ENCODE results near the gene ARL17A.
"Not testable (repeated sequence)": the region's sequence is repeated elsewhere in the genome, so short reads cannot be mapped to it uniquely, and the experiment has no call there.

The ARL17A gene

DNA sequence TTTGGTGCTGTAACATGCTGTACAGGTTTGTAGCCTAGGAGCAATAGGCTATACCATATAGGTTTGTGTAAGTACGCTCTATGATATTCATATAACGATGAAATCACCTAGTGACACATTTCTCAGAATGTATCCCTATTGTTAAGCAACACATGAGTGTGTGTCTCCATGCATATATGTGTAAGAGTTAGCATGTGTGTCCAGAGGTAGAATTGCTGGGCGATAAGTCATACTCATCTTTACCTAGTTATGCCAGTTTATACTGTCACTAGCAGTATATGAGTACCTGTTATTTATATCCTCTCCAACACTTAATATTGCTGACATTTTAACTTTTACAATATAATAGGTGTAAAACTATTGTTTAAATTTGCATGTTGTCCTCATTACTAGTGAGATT is 21.3 kb upstream of the ARL17A start:
- not testable (repeated sequence) for H3K4me3 ChIP-seq (ENCODE audit: low read depth in 1 of 5, low read length in 5 of 5)

DNA sequence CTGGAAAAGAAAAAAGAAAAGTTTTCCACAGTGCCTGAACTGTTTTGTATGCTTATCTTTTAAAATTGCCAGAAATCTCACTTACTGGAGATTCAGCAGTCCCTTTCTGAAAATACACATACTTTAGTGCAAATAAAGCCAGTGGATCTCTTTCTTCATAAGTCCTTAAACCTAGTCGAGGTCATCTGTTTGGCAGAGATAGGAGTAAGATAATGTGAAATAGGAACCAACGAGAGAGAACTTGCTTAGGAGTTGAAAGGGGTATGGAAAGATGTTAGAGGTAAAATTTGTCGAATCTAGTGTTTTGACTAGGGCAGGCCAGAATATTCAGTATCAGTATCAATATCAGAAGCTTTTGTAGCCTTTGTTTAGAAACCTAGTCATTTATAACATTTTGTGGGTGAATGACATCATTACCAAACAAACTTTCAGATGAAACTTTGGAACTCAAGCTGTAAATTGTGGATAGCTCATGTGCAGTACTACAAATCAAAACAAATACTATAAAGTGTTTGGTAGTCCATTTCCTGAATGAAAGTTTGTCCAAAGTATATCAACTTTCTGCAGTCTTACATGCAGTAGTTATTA is 18.9 kb upstream of the ARL17A start:
- H3K9me3 ChIP-seq (ENCODE audit: control insufficient read depth in 5 of 5, low read length in 5 of 5); H3K27ac ChIP-seq (ENCODE audit: low read depth, low read length); H3K36me3 ChIP-seq (ENCODE audit: control insufficient read depth in 5 of 5, insufficient read depth in 5 of 5, low read length in 5 of 5): not testable (repeated sequence)

More for the DNA sequence above, 21.3 kb upstream of the ARL17A start:
- H3K27me3 ChIP-seq (ENCODE audit: control insufficient read depth in 5 of 5, insufficient read depth in 4 of 5, low read length in 5 of 5); H3K36me3 ChIP-seq (ENCODE audit: control insufficient read depth in 5 of 5, insufficient read depth in 5 of 5, low read length in 5 of 5); H3K4me1 ChIP-seq (ENCODE audit: control insufficient read depth in 5 of 5, insufficient read depth in 5 of 5, low read length in 5 of 5); H3K9ac ChIP-seq (ENCODE audit: low read length in 5 of 5); H3K27ac ChIP-seq (ENCODE audit: low read depth, low read length); H3K9me3 ChIP-seq (ENCODE audit: control insufficient read depth in 5 of 5, low read length in 5 of 5): not testable (repeated sequence)

DNA sequence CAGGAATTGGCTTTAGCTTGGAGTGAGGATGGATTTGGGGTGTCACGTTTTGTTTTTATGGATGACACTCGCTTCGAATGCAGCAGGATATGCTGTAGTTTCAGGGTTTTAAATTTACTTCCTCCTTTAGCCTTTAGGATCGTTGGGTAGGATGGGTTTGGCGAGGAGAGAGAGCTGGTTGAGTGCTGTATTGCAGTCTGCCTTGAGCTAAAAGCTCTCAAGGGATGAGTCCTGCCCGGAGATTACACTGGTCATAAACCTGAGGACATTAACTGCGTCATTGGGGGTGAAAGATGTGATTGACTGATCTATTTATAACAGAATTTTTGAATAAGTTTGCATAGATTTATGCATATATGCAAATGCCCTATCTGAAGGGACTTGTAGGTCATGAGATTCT is 11.8 kb upstream of the ARL17A start:
- not testable (repeated sequence) for H3K9ac ChIP-seq (ENCODE audit: low read length in 5 of 5); H3K36me3 ChIP-seq (ENCODE audit: control insufficient read depth in 5 of 5, insufficient read depth in 5 of 5, low read length in 5 of 5); H3K4me1 ChIP-seq (ENCODE audit: control insufficient read depth in 5 of 5, insufficient read depth in 5 of 5, low read length in 5 of 5); H3K4me3 ChIP-seq (ENCODE audit: low read depth in 1 of 5, low read length in 5 of 5); H3K27me3 ChIP-seq (ENCODE audit: control insufficient read depth in 5 of 5, insufficient read depth in 4 of 5, low read length in 5 of 5); H3K27ac ChIP-seq (ENCODE audit: low read depth, low read length); H3K9me3 ChIP-seq (ENCODE audit: control insufficient read depth in 5 of 5, low read length in 5 of 5)

More for the DNA sequence above, 18.9 kb upstream of the ARL17A start:
- not testable (repeated sequence) for H3K4me3 ChIP-seq (ENCODE audit: low read depth in 1 of 5, low read length in 5 of 5); H3K4me1 ChIP-seq (ENCODE audit: control insufficient read depth in 5 of 5, insufficient read depth in 5 of 5, low read length in 5 of 5); H3K27me3 ChIP-seq (ENCODE audit: control insufficient read depth in 5 of 5, insufficient read depth in 4 of 5, low read length in 5 of 5); H3K9ac ChIP-seq (ENCODE audit: low read length in 5 of 5)

DNA sequence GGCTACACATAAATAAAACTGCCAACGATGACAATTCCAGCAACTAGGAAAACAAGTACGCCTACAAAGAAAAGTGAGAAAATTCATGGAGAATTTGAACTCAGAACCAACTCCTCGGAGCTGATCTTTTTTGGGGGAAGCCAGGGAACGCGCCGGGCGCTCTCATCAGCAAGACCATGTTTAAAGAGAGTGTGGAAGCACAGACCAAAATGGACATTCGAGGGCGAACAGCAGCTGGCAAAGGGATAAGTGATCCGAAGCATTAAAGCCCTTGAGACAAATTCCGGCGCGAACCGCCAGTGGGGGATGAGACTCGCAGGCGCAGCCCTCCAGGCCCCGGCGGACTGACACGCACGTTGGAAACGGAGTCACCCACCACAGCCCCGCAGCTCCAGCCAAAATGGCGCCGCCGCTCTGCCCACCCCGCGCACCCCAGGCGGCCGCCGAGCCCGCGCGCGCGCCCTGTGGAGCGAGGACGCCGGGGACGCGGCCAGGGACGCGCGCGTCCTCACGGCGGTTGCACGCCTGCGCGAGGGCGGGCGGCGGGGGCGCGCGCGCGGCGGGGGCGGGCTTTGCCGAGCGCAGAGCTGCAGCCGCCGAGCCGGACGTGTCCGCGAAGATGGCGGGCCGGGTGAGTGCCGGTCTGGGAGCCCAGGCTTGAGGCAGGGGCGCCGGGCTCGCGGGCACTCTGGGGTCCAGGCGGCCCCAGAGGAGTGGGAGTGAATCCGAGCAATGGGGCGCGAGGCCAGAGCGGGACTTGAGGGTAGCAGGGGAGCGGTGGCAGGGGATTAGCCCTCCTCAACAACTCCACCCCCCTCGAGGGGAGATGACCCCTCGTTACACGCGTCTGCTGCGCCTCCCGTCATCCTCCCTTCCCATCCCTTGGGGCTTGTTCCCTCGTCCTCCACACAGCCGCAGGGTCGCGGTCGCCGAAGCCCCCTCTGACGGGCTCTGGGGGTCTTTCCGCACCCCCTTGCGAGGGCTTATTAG is 11.0 kb upstream of the ARL17A start, which contains the start of gene NSF:
NSF (plus strand) TSS at position 513 of the 990 bp plus-strand sequence; CDS start at position 620, 107 bp downstream.
- H3K36me3 ChIP-seq (ENCODE audit: control insufficient read depth in 5 of 5, insufficient read depth in 5 of 5, low read length in 5 of 5); H3K4me3 ChIP-seq (ENCODE audit: low read depth in 1 of 5, low read length in 5 of 5); H3K27ac ChIP-seq (ENCODE audit: low read depth, low read length); H3K9me3 ChIP-seq (ENCODE audit: control insufficient read depth in 5 of 5, low read length in 5 of 5); H3K4me1 ChIP-seq (ENCODE audit: control insufficient read depth in 5 of 5, insufficient read depth in 5 of 5, low read length in 5 of 5); H3K27me3 ChIP-seq (ENCODE audit: control insufficient read depth in 5 of 5, insufficient read depth in 4 of 5, low read length in 5 of 5); H3K9ac ChIP-seq (ENCODE audit: low read length in 5 of 5): not testable (repeated sequence)

DNA sequence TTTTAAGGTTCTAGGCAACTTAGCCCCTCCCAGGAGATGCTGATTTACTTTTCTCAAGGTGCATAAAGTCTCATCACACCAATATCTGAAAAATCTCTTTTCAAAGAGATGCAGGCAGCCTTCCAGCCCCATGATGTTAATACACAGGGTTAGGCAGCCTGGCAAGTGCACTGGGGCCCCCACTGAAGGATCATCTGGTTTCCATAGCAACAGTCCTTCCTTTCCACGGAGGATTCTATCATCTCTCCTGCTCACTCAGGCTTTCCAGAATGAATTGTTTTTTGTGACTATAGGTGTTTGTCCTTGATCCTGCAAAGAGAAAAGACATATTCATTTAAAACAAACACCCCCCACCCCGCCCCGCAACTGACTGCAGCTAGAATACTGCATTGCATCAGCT is 6.0 kb upstream of the ARL17A start:
- H3K4me3 ChIP-seq (ENCODE audit: low read depth in 1 of 5, low read length in 5 of 5); H3K36me3 ChIP-seq (ENCODE audit: control insufficient read depth in 5 of 5, insufficient read depth in 5 of 5, low read length in 5 of 5); H3K27ac ChIP-seq (ENCODE audit: low read depth, low read length); H3K9me3 ChIP-seq (ENCODE audit: control insufficient read depth in 5 of 5, low read length in 5 of 5); H3K4me1 ChIP-seq (ENCODE audit: control insufficient read depth in 5 of 5, insufficient read depth in 5 of 5, low read length in 5 of 5); H3K9ac ChIP-seq (ENCODE audit: low read length in 5 of 5); H3K27me3 ChIP-seq (ENCODE audit: control insufficient read depth in 5 of 5, insufficient read depth in 4 of 5, low read length in 5 of 5): not testable (repeated sequence)

DNA sequence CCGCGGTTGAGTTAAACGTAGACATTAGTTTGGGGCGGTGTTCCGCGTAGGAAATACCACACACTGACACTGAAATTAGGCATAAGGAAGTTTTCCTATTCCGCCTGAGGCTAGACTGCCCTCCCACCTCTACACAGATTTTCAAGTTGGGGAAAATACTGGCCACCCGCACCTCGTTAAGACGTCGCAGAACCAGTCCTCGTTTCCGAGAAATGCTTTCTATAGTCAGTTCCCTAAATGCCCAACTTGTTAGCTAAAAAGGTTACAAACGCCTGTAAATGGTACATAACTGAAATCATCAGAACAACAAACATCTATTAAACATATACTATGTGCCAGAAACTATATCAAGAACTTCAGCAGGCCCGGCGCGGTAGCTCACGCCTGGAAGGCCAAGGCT is 591 bp upstream of the ARL17A start:
- H3K27me3 ChIP-seq (ENCODE audit: control insufficient read depth in 5 of 5, insufficient read depth in 4 of 5, low read length in 5 of 5); H3K36me3 ChIP-seq (ENCODE audit: control insufficient read depth in 5 of 5, insufficient read depth in 5 of 5, low read length in 5 of 5); H3K9ac ChIP-seq (ENCODE audit: low read length in 5 of 5); H3K9me3 ChIP-seq (ENCODE audit: control insufficient read depth in 5 of 5, low read length in 5 of 5); H3K27ac ChIP-seq (ENCODE audit: low read depth, low read length); H3K4me1 ChIP-seq (ENCODE audit: control insufficient read depth in 5 of 5, insufficient read depth in 5 of 5, low read length in 5 of 5): not testable (repeated sequence)
- H3K4me3 ChIP-seq (ENCODE audit: low read depth in 1 of 5, low read length in 5 of 5), result peak overlapping the region in 1 of 5 donors; percentile 44

DNA sequence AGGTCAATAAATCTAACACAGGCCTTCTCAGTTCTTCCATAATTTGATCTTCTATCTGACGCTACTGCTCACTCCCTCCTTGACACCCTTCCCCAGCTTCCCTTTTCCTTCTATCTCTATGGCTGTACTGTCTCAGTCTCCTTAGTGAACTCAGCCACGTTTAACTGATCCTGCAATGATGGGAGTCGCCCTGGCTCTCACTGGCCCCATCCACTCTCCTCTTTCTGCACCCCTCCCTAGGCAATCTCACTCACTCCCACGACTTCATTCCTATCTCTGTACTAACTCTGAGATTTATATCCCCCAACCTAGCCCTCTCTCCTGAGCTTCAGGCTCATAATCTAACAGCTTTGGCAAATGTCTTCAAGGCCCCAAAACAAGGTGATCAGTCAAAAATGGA is 7.7 kb downstream of the ARL17A start:
- not testable (repeated sequence) for H3K4me3 ChIP-seq (ENCODE audit: low read depth in 1 of 5, low read length in 5 of 5); H3K9ac ChIP-seq (ENCODE audit: low read length in 5 of 5); H3K9me3 ChIP-seq (ENCODE audit: control insufficient read depth in 5 of 5, low read length in 5 of 5); H3K4me1 ChIP-seq (ENCODE audit: control insufficient read depth in 5 of 5, insufficient read depth in 5 of 5, low read length in 5 of 5); H3K27ac ChIP-seq (ENCODE audit: low read depth, low read length); H3K27me3 ChIP-seq (ENCODE audit: control insufficient read depth in 5 of 5, insufficient read depth in 4 of 5, low read length in 5 of 5); H3K36me3 ChIP-seq (ENCODE audit: control insufficient read depth in 5 of 5, insufficient read depth in 5 of 5, low read length in 5 of 5)

DNA sequence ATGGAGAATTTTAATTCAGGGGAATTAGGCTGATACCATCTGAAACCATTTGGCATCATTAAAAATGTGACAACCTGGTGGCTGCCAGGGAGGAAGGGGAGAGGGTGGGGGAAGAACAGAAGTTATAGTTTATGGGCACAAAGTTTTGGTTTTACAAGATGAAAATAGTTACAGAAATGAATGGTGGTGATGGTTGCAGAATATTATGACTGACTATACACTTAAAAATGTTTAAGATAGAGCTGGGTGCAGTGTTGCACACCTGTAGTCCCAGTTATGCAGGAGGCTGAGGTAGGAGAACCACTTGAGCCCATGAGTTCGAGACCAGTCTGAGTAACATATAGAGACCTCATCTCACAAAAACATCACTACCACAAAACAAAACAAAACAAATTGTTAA is 12.5 kb downstream of the ARL17A start:
- H3K4me3 ChIP-seq (ENCODE audit: low read depth in 1 of 5, low read length in 5 of 5); H3K27ac ChIP-seq (ENCODE audit: low read depth, low read length); H3K36me3 ChIP-seq (ENCODE audit: control insufficient read depth in 5 of 5, insufficient read depth in 5 of 5, low read length in 5 of 5); H3K27me3 ChIP-seq (ENCODE audit: control insufficient read depth in 5 of 5, insufficient read depth in 4 of 5, low read length in 5 of 5); H3K9me3 ChIP-seq (ENCODE audit: control insufficient read depth in 5 of 5, low read length in 5 of 5); H3K4me1 ChIP-seq (ENCODE audit: control insufficient read depth in 5 of 5, insufficient read depth in 5 of 5, low read length in 5 of 5); H3K9ac ChIP-seq (ENCODE audit: low read length in 5 of 5): not testable (repeated sequence)

DNA sequence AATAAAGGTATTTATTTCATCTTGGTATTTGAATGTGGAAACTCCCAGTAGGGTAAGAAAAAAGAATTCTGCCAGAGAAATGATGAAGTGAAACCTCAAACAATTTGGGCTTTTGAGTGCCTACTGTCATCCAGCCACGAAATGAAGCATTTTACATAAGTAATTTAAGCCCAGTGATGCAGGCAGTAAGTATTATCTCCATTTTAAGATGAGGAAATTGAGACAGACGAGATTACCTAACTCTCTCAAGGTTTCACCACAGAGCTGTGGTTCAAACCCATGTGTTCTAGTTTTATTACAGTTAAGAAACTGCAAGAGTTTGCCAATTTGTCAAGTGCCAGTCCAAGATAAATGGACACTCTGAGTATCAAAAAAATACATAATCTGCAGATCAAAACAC is 13.2 kb downstream of the ARL17A start:
- H3K36me3 ChIP-seq (ENCODE audit: control insufficient read depth in 5 of 5, insufficient read depth in 5 of 5, low read length in 5 of 5); H3K27ac ChIP-seq (ENCODE audit: low read depth, low read length); H3K9me3 ChIP-seq (ENCODE audit: control insufficient read depth in 5 of 5, low read length in 5 of 5); H3K9ac ChIP-seq (ENCODE audit: low read length in 5 of 5); H3K27me3 ChIP-seq (ENCODE audit: control insufficient read depth in 5 of 5, insufficient read depth in 4 of 5, low read length in 5 of 5); H3K4me1 ChIP-seq (ENCODE audit: control insufficient read depth in 5 of 5, insufficient read depth in 5 of 5, low read length in 5 of 5); H3K4me3 ChIP-seq (ENCODE audit: low read depth in 1 of 5, low read length in 5 of 5): not testable (repeated sequence)

DNA sequence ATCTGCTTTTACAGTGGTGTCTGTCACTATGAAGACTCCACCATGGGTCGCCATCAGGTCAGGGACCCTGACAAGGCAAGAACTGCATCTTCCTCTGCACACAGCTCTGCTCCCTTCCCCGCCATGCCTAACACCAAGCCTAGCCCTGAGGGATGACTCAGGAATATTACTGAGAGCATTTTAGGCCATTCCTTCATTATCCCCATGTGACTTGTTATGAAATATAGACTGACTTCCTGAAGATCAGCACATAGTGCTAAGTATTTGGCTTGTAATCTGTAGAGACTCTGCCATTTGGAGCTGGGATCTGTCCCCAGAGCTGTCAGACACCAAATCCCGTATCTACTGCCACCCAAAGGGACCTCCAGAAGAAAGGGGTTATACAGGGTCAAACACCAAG is 19.4 kb downstream of the ARL17A start:
- H3K9me3 ChIP-seq (ENCODE audit: control insufficient read depth in 5 of 5, low read length in 5 of 5); H3K36me3 ChIP-seq (ENCODE audit: control insufficient read depth in 5 of 5, insufficient read depth in 5 of 5, low read length in 5 of 5); H3K4me3 ChIP-seq (ENCODE audit: low read depth in 1 of 5, low read length in 5 of 5); H3K27me3 ChIP-seq (ENCODE audit: control insufficient read depth in 5 of 5, insufficient read depth in 4 of 5, low read length in 5 of 5); H3K27ac ChIP-seq (ENCODE audit: low read depth, low read length); H3K9ac ChIP-seq (ENCODE audit: low read length in 5 of 5); H3K4me1 ChIP-seq (ENCODE audit: control insufficient read depth in 5 of 5, insufficient read depth in 5 of 5, low read length in 5 of 5): not testable (repeated sequence)

Data from subcutaneous abdominal adipose tissue (tissue), 5 donors.